ENCODE results near the gene MCEMP1.

DNA sequence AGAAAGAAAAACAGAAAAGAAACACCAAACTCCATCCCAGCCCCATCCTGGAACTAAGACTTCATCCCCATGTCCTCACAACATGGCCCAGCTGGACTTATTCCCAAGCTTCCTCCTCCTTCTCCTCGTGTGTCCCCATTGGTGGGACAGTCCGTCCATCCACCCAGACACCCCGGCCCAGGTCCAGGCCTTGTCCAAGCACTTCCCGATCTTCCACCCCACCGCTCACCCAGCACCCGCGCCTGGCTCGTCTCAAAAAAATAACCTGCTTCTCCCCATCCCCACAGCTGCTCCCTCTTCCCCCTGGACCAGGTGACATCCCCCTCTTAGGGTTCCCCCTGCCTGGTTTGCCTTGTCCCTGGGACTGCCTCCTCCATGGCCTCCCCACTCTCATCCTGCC, 26.4 kb downstream of the MCEMP1 start:
- TF ChIP-seq, protein P1, sequence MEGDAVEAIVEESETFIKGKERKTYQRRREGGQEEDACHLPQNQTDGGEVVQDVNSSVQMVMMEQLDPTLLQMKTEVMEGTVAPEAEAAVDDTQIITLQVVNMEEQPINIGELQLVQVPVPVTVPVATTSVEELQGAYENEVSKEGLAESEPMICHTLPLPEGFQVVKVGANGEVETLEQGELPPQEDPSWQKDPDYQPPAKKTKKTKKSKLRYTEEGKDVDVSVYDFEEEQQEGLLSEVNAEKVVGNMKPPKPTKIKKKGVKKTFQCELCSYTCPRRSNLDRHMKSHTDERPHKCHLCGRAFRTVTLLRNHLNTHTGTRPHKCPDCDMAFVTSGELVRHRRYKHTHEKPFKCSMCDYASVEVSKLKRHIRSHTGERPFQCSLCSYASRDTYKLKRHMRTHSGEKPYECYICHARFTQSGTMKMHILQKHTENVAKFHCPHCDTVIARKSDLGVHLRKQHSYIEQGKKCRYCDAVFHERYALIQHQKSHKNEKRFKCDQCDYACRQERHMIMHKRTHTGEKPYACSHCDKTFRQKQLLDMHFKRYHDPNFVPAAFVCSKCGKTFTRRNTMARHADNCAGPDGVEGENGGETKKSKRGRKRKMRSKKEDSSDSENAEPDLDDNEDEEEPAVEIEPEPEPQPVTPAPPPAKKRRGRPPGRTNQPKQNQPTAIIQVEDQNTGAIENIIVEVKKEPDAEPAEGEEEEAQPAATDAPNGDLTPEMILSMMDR (IDR thresholded peaks at IDR 0.05) = no peak
- TF ChIP-seq EZH2phosphoT487 (IDR thresholded peaks at IDR 0.05) = no peak

All from neural progenitor cell (in vitro differentiated cells).